HEK293T (cell line): Measurements from ENCODE around the gene DDAH1.

Experiments
- CTCF ChIA-PET: fragments of 350-600 bp; formaldehyde crosslinking; extraction: SDS; loops from one replicate; lab custom pipeline; 2021; ENCODE audit warnings: antibody characterized with exemption, inconsistent platforms; lab: Yijun Ruan, JAX
- POLR2A ChIA-PET: fragments of 350-600 bp; formaldehyde crosslinking; extraction: SDS; loops from one replicate; lab custom pipeline; 2020; ENCODE audit warnings: antibody characterized with exemption, inconsistent platforms; lab: Yijun Ruan, JAX
- DNase-seq: peaks from one replicate; pipeline ENCODE4 v3.0.0; 2012; ENCODE audit warnings: mixed read lengths; ENCODE audit errors: extremely low spot score
- ARNT ChIP-seq: fragments of 450-650 bp; IDR thresholded peaks from 2 replicates; pipeline ENCODE4 v1.6.1; 2017; ENCODE audit warnings: mild to moderate bottlenecking
- BHLHE40 ChIP-seq: fragments of 450-650 bp; IDR thresholded peaks from 2 replicates; pipeline ENCODE4 v1.6.1; 2016; ENCODE audit warnings: mild to moderate bottlenecking, moderate library complexity, borderline replicate concordance
- CTBP1 ChIP-seq: fragments of 450-650 bp; IDR thresholded peaks from 2 replicates; pipeline ENCODE4 v1.6.1; 2016; ENCODE audit warnings: borderline replicate concordance
- ELF4 ChIP-seq: fragments of 450-650 bp; IDR thresholded peaks from 2 replicates; pipeline ENCODE4 v1.6.1; 2017; ENCODE audit warnings: antibody characterized with exemption
- FOXA1 ChIP-seq: fragments of 450-650 bp; IDR thresholded peaks from 2 replicates; pipeline ENCODE4 v1.6.1; 2016; ENCODE audit warnings: mild to moderate bottlenecking
- FOXK2 ChIP-seq: fragments of 450-650 bp; IDR thresholded peaks from 2 replicates; pipeline ENCODE4 v1.6.1; 2016; ENCODE audit warnings: mild to moderate bottlenecking
- FOXM1 ChIP-seq: fragments of 450-650 bp; IDR thresholded peaks from 2 replicates; pipeline ENCODE4 v1.6.1; 2017; ENCODE audit warnings: mild to moderate bottlenecking, borderline replicate concordance
- HDGF ChIP-seq: fragments of 450-650 bp; IDR thresholded peaks from 2 replicates; pipeline ENCODE4 v1.6.1; 2017; ENCODE audit warnings: antibody characterized with exemption, borderline replicate concordance
- L3MBTL2 ChIP-seq: fragments of 450-650 bp; conservative IDR thresholded peaks from 2 replicates; pipeline ENCODE4 v1.6.1; 2016; ENCODE audit warnings: mild to moderate bottlenecking
- LEF1 ChIP-seq: fragments of 450-650 bp; IDR thresholded peaks from 2 replicates; pipeline ENCODE4 v1.6.1; 2017; ENCODE audit warnings: mild to moderate bottlenecking, borderline replicate concordance
- NFRKB ChIP-seq: fragments of 450-650 bp; IDR thresholded peaks from 2 replicates; pipeline ENCODE4 v1.6.1; 2016; ENCODE audit warnings: mild to moderate bottlenecking, moderate library complexity
- SP1 ChIP-seq: fragments of 450-650 bp; IDR thresholded peaks from 2 replicates; pipeline ENCODE4 v1.6.1; 2017
- SUZ12 ChIP-seq: fragments of 450-650 bp; IDR thresholded peaks from 2 replicates; pipeline ENCODE4 v1.6.1; 2016; ENCODE audit warnings: mild to moderate bottlenecking
- TARDBP ChIP-seq: fragments of 450-650 bp; IDR thresholded peaks from 2 replicates; pipeline ENCODE4 v1.6.1; 2016
- ZNF384 ChIP-seq: fragments of 450-650 bp; IDR thresholded peaks from 2 replicates; pipeline ENCODE4 v1.6.1; 2016
- TF ChIP-seq, protein P1 (sequence below): fragments of 450-650 bp; IDR thresholded peaks from 2 replicates; pipeline ENCODE4 v1.6.1; 2016

Gene DDAH1

DNA sequence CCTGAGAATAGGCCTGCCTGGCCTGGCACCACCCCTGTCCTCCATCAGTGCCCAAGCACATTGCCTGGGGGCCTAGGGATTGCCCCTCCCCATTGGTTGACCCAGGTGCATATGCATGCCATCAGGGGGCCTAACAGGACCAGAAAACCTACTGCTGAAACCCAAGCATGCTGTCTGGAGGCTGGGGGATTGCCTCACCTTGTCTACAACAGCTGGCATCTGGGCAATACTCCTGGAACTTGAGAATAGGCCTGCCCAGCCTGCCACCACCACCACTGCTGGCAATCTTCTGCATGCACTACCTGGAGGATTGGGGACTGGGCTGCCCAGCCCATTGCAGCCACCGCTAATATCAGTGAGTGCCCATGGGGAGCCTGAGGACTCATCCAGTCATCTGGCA lies 132.4 kb downstream of the DDAH1 start:
- ChIA-PET CTCF (no interaction called here), POLR2A (no interaction called here)
- DNase-seq: no peak
- TF ChIP-seq LEF1: no peak
- no peak for TF ChIP-seq ARNT
- no peak for TF ChIP-seq FOXA1
- TF ChIP-seq ELF4: no peak
- TF ChIP-seq SUZ12: no peak
- no peak for TF ChIP-seq BHLHE40
- no peak for TF ChIP-seq TARDBP
- TF ChIP-seq CTBP1: no peak

DNA sequence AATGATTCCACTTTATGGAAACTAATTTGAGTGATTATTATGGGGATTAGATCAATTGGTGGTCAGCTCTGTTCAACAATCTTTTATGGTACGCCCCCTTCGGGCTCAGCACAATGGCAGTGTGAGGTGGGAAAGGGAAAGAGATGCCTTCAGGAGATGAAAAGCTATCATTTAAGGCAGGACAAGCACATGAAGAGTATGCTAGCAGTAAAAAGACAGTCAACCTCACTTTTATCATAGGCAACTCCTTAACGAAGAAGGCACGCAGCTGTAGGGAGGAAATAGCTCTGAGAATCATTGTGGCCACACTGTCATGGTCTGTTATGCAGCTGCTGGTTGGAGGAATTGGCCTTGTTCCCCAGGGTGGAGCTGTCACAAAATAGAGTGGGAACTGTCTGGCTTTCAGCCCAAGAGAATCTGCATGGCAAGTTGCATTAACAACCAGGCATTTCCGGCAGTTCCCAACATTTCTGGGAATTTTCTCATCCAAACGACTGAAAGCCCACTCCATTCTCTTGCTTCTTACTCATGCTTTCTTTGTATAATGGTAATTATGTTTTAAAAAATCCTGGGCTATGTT lies 134.2 kb downstream of the DDAH1 start:
- ChIA-PET CTCF (no interaction called here), POLR2A (no interaction called here)
- TF ChIP-seq NFRKB (no peak), ARNT (no peak), TARDBP (no peak), L3MBTL2 (no peak), LEF1 (no peak)
- no peak for DNase-seq

- ChIA-PET CTCF (no interaction called here), POLR2A (no interaction called here)
- no peak for DNase-seq
- TF ChIP-seq FOXM1 (no peak), NFRKB (no peak), CTBP1 (no peak), FOXA1 (no peak), HDGF (no peak), SP1 (no peak), ELF4 (no peak), BHLHE40 (no peak), FOXK2 (no peak), SUZ12 (no peak), TARDBP (no peak), ZNF384 (no peak), ARNT (no peak), LEF1 (no peak)
- TF ChIP-seq, protein P1, sequence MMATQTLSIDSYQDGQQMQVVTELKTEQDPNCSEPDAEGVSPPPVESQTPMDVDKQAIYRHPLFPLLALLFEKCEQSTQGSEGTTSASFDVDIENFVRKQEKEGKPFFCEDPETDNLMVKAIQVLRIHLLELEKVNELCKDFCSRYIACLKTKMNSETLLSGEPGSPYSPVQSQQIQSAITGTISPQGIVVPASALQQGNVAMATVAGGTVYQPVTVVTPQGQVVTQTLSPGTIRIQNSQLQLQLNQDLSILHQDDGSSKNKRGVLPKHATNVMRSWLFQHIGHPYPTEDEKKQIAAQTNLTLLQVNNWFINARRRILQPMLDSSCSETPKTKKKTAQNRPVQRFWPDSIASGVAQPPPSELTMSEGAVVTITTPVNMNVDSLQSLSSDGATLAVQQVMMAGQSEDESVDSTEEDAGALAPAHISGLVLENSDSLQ: no peak
Observed at GRCh38 chr1:85330214-85330631, 134.7 kb downstream of the DDAH1 start.

DNA sequence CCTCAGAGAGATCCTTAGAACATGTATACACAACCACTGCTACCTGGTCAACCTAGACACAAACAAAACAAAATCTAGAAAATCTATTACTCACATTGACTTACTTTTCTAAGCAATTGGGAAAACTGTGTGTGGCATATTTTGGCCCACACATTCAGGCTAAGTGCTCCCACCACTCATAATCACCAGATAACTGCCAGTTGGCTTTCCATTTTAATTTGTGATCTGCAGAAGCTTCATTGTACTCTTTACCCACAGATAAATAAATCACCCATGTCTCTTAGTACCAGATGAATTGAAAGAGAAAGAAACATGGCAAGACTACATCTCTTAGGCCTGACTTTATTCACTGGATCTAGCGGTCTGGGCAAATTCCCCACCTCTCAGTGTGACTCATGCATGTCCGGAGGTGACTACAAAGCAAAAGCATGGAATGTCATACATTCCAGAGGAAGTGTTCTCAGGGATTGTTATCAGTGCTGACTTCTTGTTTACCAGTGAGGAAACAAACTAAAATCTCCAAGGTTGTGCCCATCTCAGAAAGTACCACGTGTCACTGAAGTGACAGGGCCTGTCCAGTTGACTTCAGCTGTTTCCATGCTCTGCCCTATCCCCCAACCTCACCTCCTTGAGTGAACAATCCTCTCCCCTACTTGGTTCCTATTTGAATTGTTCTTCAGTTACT lies 136.1 kb downstream of the DDAH1 start:
- TF ChIP-seq FOXM1 (no peak), BHLHE40 (no peak), ARNT (no peak), SUZ12 (no peak), ZNF384 (no peak), FOXA1 (no peak), SP1 (no peak), L3MBTL2 (no peak)
- TF ChIP-seq, protein P1: no peak
- DNase-seq: no peak
- CTCF ChIA-PET: no interaction called here
- POLR2A ChIA-PET: interaction anchor here (1.5 kb wide), 1 partner anchor 9 kb away, joined by 3 read pairs; no protein-coding TSS in a partner anchor

DNA sequence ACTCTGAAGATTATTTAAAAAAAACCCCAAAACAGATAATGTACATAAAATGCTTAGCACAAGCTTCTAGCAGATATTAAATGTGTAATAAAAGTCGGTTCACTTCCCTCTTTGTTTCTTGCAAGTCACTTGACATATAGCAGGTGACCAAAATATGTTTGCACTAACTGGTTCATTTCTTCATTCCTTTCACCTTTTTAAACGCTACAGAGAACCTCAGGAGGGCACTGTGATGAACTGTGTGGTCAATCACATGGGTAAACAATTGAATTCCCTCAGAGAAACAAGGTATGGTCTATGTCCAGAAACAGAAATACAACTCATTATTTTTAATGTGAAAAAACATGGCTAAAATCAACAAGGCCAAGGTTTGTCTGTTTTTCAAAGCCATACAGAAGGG lies 137.2 kb downstream of the DDAH1 start:
- ChIA-PET POLR2A (no interaction called here), CTCF (no interaction called here)
- TF ChIP-seq SUZ12 (no peak), ZNF384 (no peak), FOXA1 (no peak), LEF1 (no peak), BHLHE40 (no peak), NFRKB (no peak), FOXM1 (no peak), FOXK2 (no peak), ELF4 (no peak), TARDBP (no peak), CTBP1 (no peak), L3MBTL2 (no peak), HDGF (no peak), SP1 (no peak), ARNT (no peak)
- TF ChIP-seq, protein P1: no peak

DNA sequence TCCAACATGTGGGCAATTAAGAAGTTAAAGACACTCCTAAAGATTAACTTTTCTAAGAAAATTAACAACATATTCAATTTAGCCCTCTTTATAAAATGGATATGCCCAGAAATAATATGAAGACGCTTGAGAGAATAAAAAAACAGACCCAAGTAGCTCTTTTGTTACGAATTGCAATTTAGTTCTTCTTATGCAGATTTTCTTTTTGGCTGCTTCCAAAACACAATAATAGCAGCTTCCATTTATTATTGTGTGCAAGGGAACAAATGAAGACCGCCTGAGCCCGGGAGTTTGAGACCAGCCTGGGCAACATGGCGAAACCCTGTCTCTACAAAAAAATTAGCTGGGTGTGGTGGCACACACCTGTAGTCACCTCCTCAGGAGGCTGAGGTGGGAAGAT lies 138.1 kb downstream of the DDAH1 start:
- POLR2A ChIA-PET: no interaction called here
- CTCF ChIA-PET: no interaction called here
- DNase-seq: no peak
- TF ChIP-seq L3MBTL2 (no peak), FOXK2 (no peak), SP1 (no peak), BHLHE40 (no peak), CTBP1 (no peak)

More for the DNA sequence above, 137.2 kb downstream of the DDAH1 start:
- DNase-seq: no peak

- DNase-seq: no peak
- ChIA-PET POLR2A (no interaction called here), CTCF (no interaction called here)
- TF ChIP-seq BHLHE40 (no peak), FOXM1 (no peak), CTBP1 (no peak), ARNT (no peak), SUZ12 (no peak), LEF1 (no peak), TARDBP (no peak), SP1 (no peak), FOXA1 (no peak), ELF4 (no peak), ZNF384 (no peak), NFRKB (no peak)
Observed at GRCh38 chr1:85326336-85326735, 138.6 kb downstream of the DDAH1 start.
